ENCODE data around the gene CDH13. TPM values are rescaled to one million over a fixed set of nuclear protein-coding genes. Genes with fewer than 3 reads are reported as not detected.

CDH13 gene
- total RNA-seq, 1 donor from 2014 or later: not detected

- Mint-ChIP-seq H3K4me1 (peaks cover 11% of the 10 kb centered on the region), H3K27ac (no peak overlapping the region), H3K27me3 (no peaks in the 10 kb centered on the region), H3K9me3 (peaks cover 8% of the 10 kb centered on the region), H3K36me3 (ENCODE audit: low read depth) (no peaks in the 10 kb centered on the region), H3K4me3 (no peak overlapping the region)
- DNase-seq (no peak), ATAC-seq (ENCODE audit: low read depth) (no peak)
- POLR2A ChIA-PET: no interaction called here
- CTCF ChIA-PET: no interaction called here
- TF ChIP-seq CTCF (IDR thresholded peaks at IDR 0.05): no peak
- intact Hi-C loops (cut with micrococcal nuclease): no loop called here
These were observed 105.7 kb downstream of the CDH13 start for GRCh38 chr16:82732461-82732860.

- ChIA-PET CTCF (no interaction called here), POLR2A (no interaction called here)
- H3K36me3 Mint-ChIP-seq (ENCODE audit: low read depth): no peaks in the 10 kb centered on the region
- peaks cover 1% of the 10 kb centered on the region for H3K9me3 Mint-ChIP-seq
- H3K4me3 Mint-ChIP-seq: no peak overlapping the region
- ATAC-seq (ENCODE audit: low read depth) (no peak), DNase-seq (no peak)
- H3K4me1 Mint-ChIP-seq: no peaks in the 10 kb centered on the region
- intact Hi-C loops (cut with micrococcal nuclease): no loop called here
- TF ChIP-seq CTCF (IDR thresholded peaks at IDR 0.05): no peak
- H3K27ac Mint-ChIP-seq: no peak overlapping the region
- H3K27me3 Mint-ChIP-seq: peaks cover 3% of the 10 kb centered on the region
These were observed 108.4 kb downstream of the CDH13 start for GRCh38 chr16:82735186-82735585.

GRCh38 chr16:82735673-82736091, 108.9 kb downstream of the CDH13 start:
- ATAC-seq (ENCODE audit: low read depth) (no peak), DNase-seq (no peak)
- no peak for TF ChIP-seq CTCF (IDR thresholded peaks at IDR 0.05)
- POLR2A ChIA-PET: no interaction called here
- H3K4me1 Mint-ChIP-seq: no peaks in the 10 kb centered on the region
- CTCF ChIA-PET: no interaction called here
- H3K27me3 Mint-ChIP-seq: peaks cover 3% of the 10 kb centered on the region
- no peak overlapping the region for H3K27ac Mint-ChIP-seq
- intact Hi-C loops (cut with micrococcal nuclease): no loop called here
- H3K4me3 Mint-ChIP-seq: no peak overlapping the region
- no peaks in the 10 kb centered on the region for H3K36me3 Mint-ChIP-seq (ENCODE audit: low read depth)
- no peaks in the 10 kb centered on the region for H3K9me3 Mint-ChIP-seq

- TF ChIP-seq CTCF (IDR thresholded peaks at IDR 0.05): no peak
- ATAC-seq (ENCODE audit: low read depth) (no peak), DNase-seq (no peak)
- Mint-ChIP-seq H3K4me3 (no peak overlapping the region), H3K27ac (no peak overlapping the region), H3K4me1 (no peaks in the 10 kb centered on the region), H3K36me3 (ENCODE audit: low read depth) (no peaks in the 10 kb centered on the region), H3K9me3 (no peaks in the 10 kb centered on the region), H3K27me3 (peaks cover 3% of the 10 kb centered on the region)
- intact Hi-C loops (cut with micrococcal nuclease): no loop called here
- ChIA-PET CTCF (no interaction called here), POLR2A (no interaction called here)
These were observed 109.5 kb downstream of the CDH13 start for GRCh38 chr16:82736224-82736623.

GRCh38 chr16:82738699-82739098, 111.9 kb downstream of the CDH13 start:
- H3K4me1 Mint-ChIP-seq: no peaks in the 10 kb centered on the region
- no peak overlapping the region for H3K4me3 Mint-ChIP-seq
- intact Hi-C loops (cut with micrococcal nuclease): no loop called here
- no peaks in the 10 kb centered on the region for H3K36me3 Mint-ChIP-seq (ENCODE audit: low read depth)
- H3K27me3 Mint-ChIP-seq: peaks cover 3% of the 10 kb centered on the region
- ATAC-seq (ENCODE audit: low read depth) (no peak), DNase-seq (no peak)
- no peak for TF ChIP-seq CTCF (IDR thresholded peaks at IDR 0.05)
- ChIA-PET CTCF (no interaction called here), POLR2A (no interaction called here)
- no peaks in the 10 kb centered on the region for H3K9me3 Mint-ChIP-seq
- no peak overlapping the region for H3K27ac Mint-ChIP-seq

Measured in activated B cell treated with CpG ODN at 0.5 μM for 24 hours (primary cell).